H9 (cell line): ENCODE measurements around the gene WDR70. TPM values are rescaled to one million over a fixed set of nuclear protein-coding genes. Genes with fewer than 3 reads are reported as not detected.

Experiments used
- DNase-seq: peaks from one replicate; pipeline ENCODE4 v3.0.0-alpha.2; 2017
- H2AFZ ChIP-seq: one replicate; pipeline ENCODE4 v1.6.1; 2013; ENCODE audit warnings: mild to moderate bottlenecking, low read length, control low read depth, moderate library complexity
- H2AK5ac ChIP-seq: 2 replicates; pipeline ENCODE4 v1.6.1; 2013; ENCODE audit warnings: low read length, control low read depth, mixed read lengths; ENCODE audit not compliant: insufficient read length
- H2BK120ac ChIP-seq: one replicate; pipeline ENCODE4 v1.6.1; 2013; ENCODE audit warnings: low read depth, mild to moderate bottlenecking, low read length, control low read depth, inconsistent platforms; ENCODE audit not compliant: poor library complexity, severe bottlenecking
- H2BK12ac ChIP-seq: 2 replicates; pipeline ENCODE4 v1.6.1; 2013; ENCODE audit warnings: low read length, control low read depth, mixed read lengths, low read depth; ENCODE audit not compliant: insufficient read length
- H2BK15ac ChIP-seq: 2 replicates; pipeline ENCODE4 v1.6.1; 2013; ENCODE audit warnings: low read depth, low read length, control low read depth
- H2BK20ac ChIP-seq: one replicate; pipeline ENCODE4 v1.6.1; 2013; ENCODE audit warnings: low read depth, mild to moderate bottlenecking, low read length, control low read depth, inconsistent platforms; ENCODE audit not compliant: poor library complexity, severe bottlenecking
- H2BK5ac ChIP-seq: 2 replicates; pipeline ENCODE4 v1.6.1; 2013; ENCODE audit warnings: low read length, control low read depth, mixed read lengths; ENCODE audit not compliant: insufficient read length
- H3K14ac ChIP-seq: 2 replicates; pipeline ENCODE4 v1.6.1; 2013; ENCODE audit warnings: low read length, control low read depth; ENCODE audit not compliant: insufficient read depth
- H3K18ac ChIP-seq: 2 replicates; pipeline ENCODE4 v1.6.1; 2013; ENCODE audit warnings: low read depth, mild to moderate bottlenecking, mixed read lengths, low read length, control low read depth; ENCODE audit not compliant: insufficient read length
- H3K23ac ChIP-seq: 2 replicates; pipeline ENCODE4 v1.6.1; 2013; ENCODE audit warnings: low read length, control low read depth, mixed read lengths, low read depth; ENCODE audit not compliant: insufficient read length
- H3K23me2 ChIP-seq: 2 replicates; pipeline ENCODE4 v1.6.1; 2013; ENCODE audit warnings: low read depth, mild to moderate bottlenecking, mixed read lengths, low read length, control low read depth; ENCODE audit not compliant: insufficient read length, poor library complexity, severe bottlenecking
- H3K27ac ChIP-seq: 2 replicates; pipeline ENCODE4 v1.5.1; 2013; ENCODE audit warnings: low read length, control low read depth, mixed read lengths, low read depth; ENCODE audit not compliant: insufficient read length
- H3K27me3 ChIP-seq: 2 replicates; pipeline ENCODE4 v1.6.1; 2013; ENCODE audit warnings: low read length, control low read depth, inconsistent platforms; ENCODE audit not compliant: insufficient read depth
- H3K4ac ChIP-seq: 2 replicates; pipeline ENCODE4 v1.6.1; 2013; ENCODE audit warnings: low read depth, mild to moderate bottlenecking, control low read depth, inconsistent platforms, low read length, moderate library complexity
- H3K4me1 ChIP-seq: 2 replicates; pipeline ENCODE4 v1.6.1; 2013; ENCODE audit warnings: low read length, control low read depth, inconsistent platforms; ENCODE audit not compliant: insufficient read depth
- H3K4me2 ChIP-seq: 2 replicates; pipeline ENCODE4 v1.6.1; 2013; ENCODE audit warnings: low read length, control low read depth, mixed read lengths; ENCODE audit not compliant: insufficient read length, insufficient read depth
- H3K56ac ChIP-seq: 2 replicates; pipeline ENCODE4 v1.6.1; 2013; ENCODE audit warnings: low read depth, mild to moderate bottlenecking, mixed read lengths, low read length, control low read depth; ENCODE audit not compliant: insufficient read length
- H3K79me1 ChIP-seq: 2 replicates; pipeline ENCODE4 v1.6.1; 2013; ENCODE audit warnings: low read depth, mild to moderate bottlenecking, moderate library complexity, low read length, control low read depth, inconsistent platforms; ENCODE audit not compliant: insufficient read depth, poor library complexity, severe bottlenecking
- H3K79me2 ChIP-seq: 2 replicates; pipeline ENCODE4 v1.6.1; 2013; ENCODE audit warnings: low read length, control low read depth, inconsistent platforms; ENCODE audit not compliant: insufficient read depth
- H3K9ac ChIP-seq: 2 replicates; pipeline ENCODE4 v1.6.1; 2013; ENCODE audit warnings: low read length, control low read depth, mixed read lengths; ENCODE audit not compliant: insufficient read length; ENCODE audit errors: extremely low read depth
- H3K9me3 ChIP-seq: one replicate; pipeline ENCODE4 v1.6.1; 2013; ENCODE audit warnings: low read depth, low read length, inconsistent platforms; ENCODE audit not compliant: control insufficient read depth
- H3T11ph ChIP-seq: one replicate; pipeline ENCODE4 v1.6.1; 2013; ENCODE audit warnings: mild to moderate bottlenecking, low read length, control low read depth, inconsistent platforms
- H4K20me1 ChIP-seq: one replicate; pipeline ENCODE4 v1.6.1; 2013; ENCODE audit not compliant: control insufficient read depth, insufficient read length, insufficient read depth
- H4K5ac ChIP-seq: 2 replicates; pipeline ENCODE4 v1.6.1; 2013; ENCODE audit warnings: low read depth, mild to moderate bottlenecking, mixed read lengths, low read length, control low read depth; ENCODE audit not compliant: insufficient read length
- H4K8ac ChIP-seq: replicated peaks from 2 replicates; pipeline ENCODE4 v1.6.1; 2013; ENCODE audit warnings: low read length, control low read depth, mixed read lengths, low read depth; ENCODE audit not compliant: insufficient read length
- H4K91ac ChIP-seq: 2 replicates; pipeline ENCODE4 v1.6.1; 2013; ENCODE audit warnings: low read depth, mild to moderate bottlenecking, moderate library complexity, mixed read lengths, low read length, control low read depth; ENCODE audit not compliant: insufficient read length
- H3K27ac Mint-ChIP-seq, 3 experiments: 2 replicates in 2 of 3; 3 replicates in 1 of 3; pipeline ENCODE4 v1.8.0; 2020 to 2021; ENCODE audit warnings: mixed read lengths in 3 of 3, mild to moderate bottlenecking in 1 of 3, moderate library complexity in 1 of 3
- H3K27me3 Mint-ChIP-seq: 2 replicates; pipeline ENCODE4 v1.8.0; 2021; ENCODE audit warnings: low read depth, mild to moderate bottlenecking, moderate library complexity, mixed read lengths
- H3K36me3 Mint-ChIP-seq, 3 experiments: 2 replicates in 2 of 3; 3 replicates in 1 of 3; pipeline ENCODE4 v1.8.0; 2020 to 2021; ENCODE audit warnings: low read depth in 3 of 3, mixed read lengths in 3 of 3; ENCODE audit not compliant: insufficient read depth in 1 of 3
- H3K4me1 Mint-ChIP-seq, 2 experiments: 2 replicates each; pipeline ENCODE4 v1.8.0; 2020; ENCODE audit warnings: mixed read lengths in 2 of 2
- H3K4me3 Mint-ChIP-seq, 2 experiments: 2 replicates in 1 of 2; 3 replicates in 1 of 2; pipeline ENCODE4 v1.8.0; 2020 to 2021; ENCODE audit warnings: mild to moderate bottlenecking in 2 of 2, mixed read lengths in 2 of 2, moderate library complexity in 1 of 2
- H3K9me3 Mint-ChIP-seq, 2 experiments: 2 replicates in 1 of 2; 3 replicates in 1 of 2; pipeline ENCODE4 v1.8.0; 2020; ENCODE audit warnings: mild to moderate bottlenecking in 2 of 2, mixed read lengths in 2 of 2, moderate library complexity in 1 of 2
- WGBS: extraction: QIAGEN DNeasy Blood & Tissue Kit; methylation state at CpG from one replicate; pipeline ENCODE4 v1.1.7; 2013; ENCODE audit warnings: missing lambda C conversion rate, low lambda C conversion rate, mixed read lengths; ENCODE audit not compliant: insufficient read length; ENCODE audit errors: extremely low coverage; 5-methylcytosine and 5-hydroxymethylcytosine counted together
- total RNA-seq: library from RNA; stranded (reverse); gene quantifications from 2 replicates; pipeline ENCODE4 v1.2.1, GENCODE V29; 2021
- TF ChIP-seq, protein P1 (sequence below): fragments of 200-600 bp; sonication (generic); conservative IDR thresholded peaks from 3 replicates; pipeline ENCODE4 v1.8.0; 2021; ENCODE audit warnings: antibody characterized with exemption, mild to moderate bottlenecking

The WDR70 gene
- total RNA-seq, 1 experiment from 2014 or later: 38.1 TPM

DNA sequence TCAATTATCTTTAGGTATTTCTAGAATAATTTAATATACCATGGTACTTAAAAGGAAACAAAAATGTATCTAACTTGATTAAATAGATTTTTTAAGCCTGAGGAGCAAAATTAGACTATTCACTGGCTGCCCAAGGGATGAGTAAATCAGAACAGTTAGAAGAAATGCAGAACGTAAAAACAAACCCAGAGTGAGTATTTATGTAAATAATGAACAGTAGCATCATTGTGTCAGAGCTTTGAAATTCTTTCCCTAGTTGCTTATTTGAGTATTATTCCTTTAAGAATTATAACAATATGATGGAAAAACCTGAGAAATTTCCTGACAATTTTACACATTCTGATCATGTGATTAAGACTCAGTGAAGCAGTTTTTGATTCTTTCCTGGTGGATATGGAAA lies 259.8 kb downstream of the WDR70 start:
- no peak overlapping the region for H2BK20ac ChIP-seq
- no peak overlapping the region for H2BK5ac ChIP-seq
- no peaks in the 10 kb centered on the region for H3K79me1 ChIP-seq
- H2AK5ac ChIP-seq: no peak overlapping the region
- no peak for DNase-seq
- no peaks in the 10 kb centered on the region for H3K9me3 ChIP-seq
- no peak overlapping the region for H3K14ac ChIP-seq
- no peak overlapping the region for H2AFZ ChIP-seq
- no peaks in the 10 kb centered on the region for H3K79me2 ChIP-seq
- WGBS: no CpG with 5 or more reads among the region's 1 CpG
- H4K20me1 ChIP-seq: no peaks in the 10 kb centered on the region
- no peaks in the 10 kb centered on the region for H3K23me2 ChIP-seq
- H2BK120ac ChIP-seq: no peak overlapping the region
- no peaks in the 10 kb centered on the region for H3K4me1 Mint-ChIP-seq
- H3K27me3 ChIP-seq: no peaks in the 10 kb centered on the region
- no peak overlapping the region for H3K27ac Mint-ChIP-seq
- H4K91ac ChIP-seq: no peak overlapping the region
- H3K23ac ChIP-seq: no peak overlapping the region
- no peak overlapping the region for H3K4ac ChIP-seq
- no peak overlapping the region for H3K27ac ChIP-seq
- no peak overlapping the region for H4K5ac ChIP-seq
- TF ChIP-seq, protein P1, sequence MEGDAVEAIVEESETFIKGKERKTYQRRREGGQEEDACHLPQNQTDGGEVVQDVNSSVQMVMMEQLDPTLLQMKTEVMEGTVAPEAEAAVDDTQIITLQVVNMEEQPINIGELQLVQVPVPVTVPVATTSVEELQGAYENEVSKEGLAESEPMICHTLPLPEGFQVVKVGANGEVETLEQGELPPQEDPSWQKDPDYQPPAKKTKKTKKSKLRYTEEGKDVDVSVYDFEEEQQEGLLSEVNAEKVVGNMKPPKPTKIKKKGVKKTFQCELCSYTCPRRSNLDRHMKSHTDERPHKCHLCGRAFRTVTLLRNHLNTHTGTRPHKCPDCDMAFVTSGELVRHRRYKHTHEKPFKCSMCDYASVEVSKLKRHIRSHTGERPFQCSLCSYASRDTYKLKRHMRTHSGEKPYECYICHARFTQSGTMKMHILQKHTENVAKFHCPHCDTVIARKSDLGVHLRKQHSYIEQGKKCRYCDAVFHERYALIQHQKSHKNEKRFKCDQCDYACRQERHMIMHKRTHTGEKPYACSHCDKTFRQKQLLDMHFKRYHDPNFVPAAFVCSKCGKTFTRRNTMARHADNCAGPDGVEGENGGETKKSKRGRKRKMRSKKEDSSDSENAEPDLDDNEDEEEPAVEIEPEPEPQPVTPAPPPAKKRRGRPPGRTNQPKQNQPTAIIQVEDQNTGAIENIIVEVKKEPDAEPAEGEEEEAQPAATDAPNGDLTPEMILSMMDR: no peak
- no peaks in the 10 kb centered on the region for H3K27me3 Mint-ChIP-seq
- H3K9me3 Mint-ChIP-seq: no peaks in the 10 kb centered on the region
- H3K56ac ChIP-seq: no peak overlapping the region
- no peak overlapping the region for H2BK15ac ChIP-seq
- no peak overlapping the region for H3K18ac ChIP-seq
- H3K4me2 ChIP-seq: no peak overlapping the region
- H2BK12ac ChIP-seq: no peak overlapping the region
- no peaks in the 10 kb centered on the region for H3K36me3 Mint-ChIP-seq
- H3T11ph ChIP-seq: no peak overlapping the region
- no peaks in the 10 kb centered on the region for H3K4me1 ChIP-seq
- H3K4me3 Mint-ChIP-seq: no peak overlapping the region
- no peak overlapping the region for H3K9ac ChIP-seq
- no peak overlapping the region for H4K8ac ChIP-seq
